Hepatocyte (in vitro differentiated cells): ENCODE data around the gene NDST4. TPM values are rescaled to one million over a fixed set of nuclear protein-coding genes. Genes with fewer than 3 reads are reported as not detected.

Experiments used
- DNase-seq: peaks from one replicate; pipeline ENCODE4 v3.0.0-alpha.2; 2016; ENCODE audit warnings: low spot score
- H2AFZ ChIP-seq: fragments of 200-600 bp; sonication (generic); 2 replicates; pipeline ENCODE4 v1.6.0; 2016; ENCODE audit warnings: antibody characterized with exemption, mild to moderate bottlenecking
- H3K27ac ChIP-seq: fragments of 200-600 bp; sonication (generic); 2 replicates; pipeline ENCODE4 v1.5.1; 2016; ENCODE audit warnings: mild to moderate bottlenecking
- H3K27me3 ChIP-seq: fragments of 200-600 bp; sonication (generic); 2 replicates; pipeline ENCODE4 v1.6.1; 2016
- H3K36me3 ChIP-seq: fragments of 200-600 bp; sonication (generic); replicated peaks from 2 replicates; pipeline ENCODE4 v1.5.1; 2016; ENCODE audit warnings: low read depth; ENCODE audit not compliant: insufficient read depth
- H3K4me1 ChIP-seq: fragments of 200-600 bp; sonication (generic); 2 replicates; pipeline ENCODE4 v1.5.1; 2016; ENCODE audit warnings: mild to moderate bottlenecking, moderate library complexity; ENCODE audit not compliant: insufficient read depth
- H3K4me2 ChIP-seq: fragments of 200-600 bp; sonication (generic); 2 replicates; pipeline ENCODE4 v1.6.0; 2016
- H3K4me3 ChIP-seq: fragments of 200-600 bp; sonication (generic); 2 replicates; pipeline ENCODE4 v1.5.1; 2016; ENCODE audit warnings: mild to moderate bottlenecking
- H3K79me2 ChIP-seq: fragments of 200-600 bp; sonication (generic); 2 replicates; pipeline ENCODE4 v1.6.0; 2017; ENCODE audit warnings: mild to moderate bottlenecking
- H3K9me2 ChIP-seq: fragments of 200-600 bp; sonication (generic); replicated peaks from 2 replicates; pipeline ENCODE4 v1.6.0; 2017; ENCODE audit warnings: mild to moderate bottlenecking; ENCODE audit not compliant: insufficient read depth
- H3K9me3 ChIP-seq: fragments of 200-600 bp; sonication (generic); 2 replicates; pipeline ENCODE4 v1.5.1; 2016; ENCODE audit warnings: low read depth, mild to moderate bottlenecking
- H4K20me1 ChIP-seq: fragments of 200-600 bp; sonication (generic); 2 replicates; pipeline ENCODE4 v1.6.0; 2016; ENCODE audit warnings: mild to moderate bottlenecking; ENCODE audit not compliant: insufficient read depth, poor library complexity, severe bottlenecking
- CTCF ChIP-seq: fragments of 200-600 bp; sonication (generic); IDR thresholded peaks from 2 replicates; pipeline ENCODE4 v1.5.1; 2016; ENCODE audit warnings: antibody characterized with exemption, mild to moderate bottlenecking; ENCODE audit not compliant: poor library complexity
- EZH2 ChIP-seq: fragments of 200-600 bp; sonication (generic); IDR thresholded peaks from 2 replicates; pipeline ENCODE4 v1.6.1; 2016; ENCODE audit warnings: antibody characterized with exemption, mild to moderate bottlenecking, borderline replicate concordance
- EZH2phosphoT487 ChIP-seq: fragments of 200-600 bp; sonication (generic); IDR thresholded peaks from one replicate; pipeline ENCODE4 v1.6.1; 2018; ENCODE audit warnings: antibody characterized with exemption, mild to moderate bottlenecking, low read depth, moderate library complexity; ENCODE audit not compliant: unreplicated experiment, severe bottlenecking
- WGBS: methylation state at CpG from one replicate; pipeline ENCODE4 v1.1.6; 2016; ENCODE audit warnings: low lambda C conversion rate; ENCODE audit errors: missing lambda C conversion rate; 5-methylcytosine and 5-hydroxymethylcytosine counted together
- polyA plus RNA-seq: library from polyadenylated mRNA; unstranded; fragments of >200 nt; fragmentation: Nextera tagmentation; extraction: Ambion mirVana; gene quantifications from 2 replicates; pipeline ENCODE4 v1.2.1, GENCODE V29; 2016
- total RNA-seq: library from RNA; depleted of rRNA; stranded (reverse); fragments of >200 nt; gene quantifications from 2 replicates; pipeline ENCODE4 v1.2.3, GENCODE V29; 2014

The NDST4 gene
- total and polyA plus RNA-seq, 2 experiments from 2014 or later: 0.37 TPM; not detected in 1

- no peaks in the 10 kb centered on the region for H3K9me2 ChIP-seq
- no peaks in the 10 kb centered on the region for H3K36me3 ChIP-seq
- 58% methylated on average over 1 of the region's 1 CpG for WGBS
- no peak overlapping the region for H2AFZ ChIP-seq
- H3K27me3 ChIP-seq: no peaks in the 10 kb centered on the region
- H4K20me1 ChIP-seq: no peaks in the 10 kb centered on the region
- H3K4me2 ChIP-seq: no peak overlapping the region
- no peaks in the 10 kb centered on the region for H3K4me1 ChIP-seq
- no peaks in the 10 kb centered on the region for H3K79me2 ChIP-seq
- TF ChIP-seq EZH2phosphoT487 (no peak), CTCF (no peak), EZH2 (no peak)
- no peak overlapping the region for H3K27ac ChIP-seq
- no peak overlapping the region for H3K4me3 ChIP-seq
- no peak for DNase-seq
- H3K9me3 ChIP-seq: no peaks in the 10 kb centered on the region
Measured at GRCh38 chr4:114924311-114924710, 189.1 kb downstream of the NDST4 start.

DNA sequence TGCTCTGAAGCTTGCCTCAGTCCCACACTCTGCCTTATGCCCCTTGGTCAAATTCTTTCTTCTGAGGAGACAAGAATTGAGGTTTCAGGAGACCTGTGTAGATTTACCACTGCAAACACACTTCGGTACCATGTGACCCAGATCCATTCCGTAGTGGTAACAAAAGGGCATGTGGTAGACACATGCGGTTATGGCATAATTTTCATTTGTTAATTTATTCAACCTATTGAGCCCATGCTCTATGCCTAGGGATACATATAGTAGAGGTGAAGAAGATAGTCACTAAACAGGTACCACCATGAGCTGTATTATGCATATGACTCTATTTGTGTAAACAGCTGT is 190.9 kb downstream of the NDST4 start:
- Histone ChIP-seq H3K4me1 (no peaks in the 10 kb centered on the region), H3K9me3 (no peaks in the 10 kb centered on the region), H3K79me2 (no peaks in the 10 kb centered on the region), H3K4me3 (no peak overlapping the region), H3K4me2 (no peak overlapping the region), H3K9me2 (no peaks in the 10 kb centered on the region), H3K27ac (no peak overlapping the region), H4K20me1 (no peaks in the 10 kb centered on the region), H3K27me3 (no peaks in the 10 kb centered on the region), H3K36me3 (no peaks in the 10 kb centered on the region), H2AFZ (no peak overlapping the region)
- DNase-seq: no peak
- TF ChIP-seq EZH2phosphoT487 (no peak), EZH2 (no peak)
- 91% methylated on average over 3 of the region's 3 CpGs for WGBS

- Histone ChIP-seq H3K9me3 (no peaks in the 10 kb centered on the region), H3K79me2 (no peaks in the 10 kb centered on the region), H4K20me1 (no peaks in the 10 kb centered on the region), H3K4me2 (no peak overlapping the region), H3K27ac (no peak overlapping the region), H3K9me2 (no peaks in the 10 kb centered on the region), H3K27me3 (no peaks in the 10 kb centered on the region), H3K4me3 (no peak overlapping the region), H2AFZ (no peak overlapping the region), H3K4me1 (no peaks in the 10 kb centered on the region), H3K36me3 (no peaks in the 10 kb centered on the region)
- 56% methylated on average over 13 of the region's 13 CpGs for WGBS
- no peak for TF ChIP-seq EZH2phosphoT487
- TF ChIP-seq EZH2: no peak
- TF ChIP-seq CTCF: no peak
- no peak for DNase-seq
Measured at GRCh38 chr4:114921790-114922591, 191.4 kb downstream of the NDST4 start.

- H3K4me1 ChIP-seq: no peaks in the 10 kb centered on the region
- TF ChIP-seq EZH2phosphoT487 (no peak), EZH2 (no peak), CTCF (no peak)
- H3K27me3 ChIP-seq: no peaks in the 10 kb centered on the region
- H3K9me3 ChIP-seq: no peaks in the 10 kb centered on the region
- no peak for DNase-seq
- H3K27ac ChIP-seq: no peak overlapping the region
- no peak overlapping the region for H2AFZ ChIP-seq
- 65% methylated on average over 3 of the region's 3 CpGs for WGBS
- no peak overlapping the region for H3K4me2 ChIP-seq
- H4K20me1 ChIP-seq: no peaks in the 10 kb centered on the region
- H3K4me3 ChIP-seq: no peak overlapping the region
- H3K36me3 ChIP-seq: no peaks in the 10 kb centered on the region
- no peaks in the 10 kb centered on the region for H3K79me2 ChIP-seq
- no peaks in the 10 kb centered on the region for H3K9me2 ChIP-seq
Measured at GRCh38 chr4:114921191-114921590, 192.2 kb downstream of the NDST4 start.
